Measurements from ENCODE around the gene EDIL3.

Gene EDIL3

DNA sequence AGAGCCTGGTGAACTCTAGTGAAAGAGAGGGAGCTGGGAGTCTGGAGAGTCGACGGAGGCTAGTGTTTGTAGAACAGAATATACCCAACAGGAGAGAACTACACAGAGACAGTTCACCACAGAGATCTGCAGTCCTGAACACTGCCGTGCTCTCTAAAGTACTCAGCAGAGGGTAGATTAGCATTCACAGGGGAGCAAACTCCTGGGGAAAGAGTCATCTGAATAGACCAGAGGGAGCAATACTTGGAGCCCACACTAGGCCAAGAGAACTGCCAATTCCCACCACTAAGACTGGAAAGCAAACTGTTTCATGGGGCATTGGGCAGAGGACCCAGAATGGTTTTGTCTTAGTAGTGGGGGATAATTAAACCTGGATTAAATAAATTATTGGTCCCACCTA, 235.6 kb downstream of the EDIL3 start:
- DNase-seq, result no peak

DNA sequence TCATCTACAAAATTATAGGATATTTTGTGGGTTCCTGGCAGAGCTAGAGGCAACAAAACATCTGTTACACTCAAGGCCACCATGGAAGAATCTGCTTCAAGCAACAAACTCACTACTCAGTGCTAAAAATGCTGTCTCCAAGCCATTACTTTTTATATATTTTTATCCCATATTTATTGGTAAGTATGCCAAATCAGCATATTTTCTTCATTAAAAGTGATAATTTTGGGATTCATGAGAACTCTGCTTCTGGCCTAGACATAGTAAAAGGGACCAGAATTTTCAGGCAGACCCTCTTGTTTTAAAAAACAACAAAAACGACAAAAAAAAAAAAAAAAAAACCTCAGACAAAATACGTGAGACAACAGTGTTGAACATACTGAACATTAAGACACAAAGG, 236.0 kb downstream of the EDIL3 start:
- DNase-seq, result no peak

DNA sequence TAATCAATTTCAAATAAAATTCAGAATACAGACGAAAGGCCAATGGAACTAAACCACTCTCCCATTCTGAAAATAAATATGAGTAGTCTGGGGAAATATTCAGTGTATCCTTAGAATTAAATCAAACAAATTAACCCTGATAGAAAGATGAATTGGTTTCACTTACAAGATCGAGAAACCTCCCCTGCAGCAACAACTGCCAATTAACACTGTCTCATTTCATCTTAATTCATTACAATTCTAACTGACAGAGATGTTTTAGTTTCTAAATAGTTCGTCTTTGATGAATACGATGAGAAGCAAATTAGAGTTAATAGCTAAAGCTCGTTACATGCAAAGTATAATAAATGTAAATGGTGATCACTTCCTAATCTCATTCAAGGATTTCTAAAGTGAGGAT, 247.1 kb downstream of the EDIL3 start:
- no peak for DNase-seq

DNA sequence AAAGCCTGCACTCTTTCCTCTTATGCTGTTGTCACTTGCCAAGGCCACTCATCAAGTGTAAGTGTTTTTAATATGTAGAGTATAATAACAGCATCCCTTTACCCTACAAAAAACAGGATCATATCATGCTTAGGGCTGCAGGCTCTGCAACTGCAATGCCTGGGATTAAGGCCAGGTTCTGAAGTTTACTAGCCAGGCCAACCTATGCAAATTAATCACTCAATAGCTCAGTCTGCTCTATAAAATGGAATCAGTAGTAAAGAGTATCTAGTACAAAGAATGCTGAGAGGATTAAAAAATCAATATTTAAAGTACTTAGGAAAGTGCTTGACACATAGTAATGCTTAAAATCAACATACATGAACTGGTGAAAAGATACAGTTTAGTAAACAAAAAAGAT, 253.3 kb downstream of the EDIL3 start:
- no peak for DNase-seq

DNA sequence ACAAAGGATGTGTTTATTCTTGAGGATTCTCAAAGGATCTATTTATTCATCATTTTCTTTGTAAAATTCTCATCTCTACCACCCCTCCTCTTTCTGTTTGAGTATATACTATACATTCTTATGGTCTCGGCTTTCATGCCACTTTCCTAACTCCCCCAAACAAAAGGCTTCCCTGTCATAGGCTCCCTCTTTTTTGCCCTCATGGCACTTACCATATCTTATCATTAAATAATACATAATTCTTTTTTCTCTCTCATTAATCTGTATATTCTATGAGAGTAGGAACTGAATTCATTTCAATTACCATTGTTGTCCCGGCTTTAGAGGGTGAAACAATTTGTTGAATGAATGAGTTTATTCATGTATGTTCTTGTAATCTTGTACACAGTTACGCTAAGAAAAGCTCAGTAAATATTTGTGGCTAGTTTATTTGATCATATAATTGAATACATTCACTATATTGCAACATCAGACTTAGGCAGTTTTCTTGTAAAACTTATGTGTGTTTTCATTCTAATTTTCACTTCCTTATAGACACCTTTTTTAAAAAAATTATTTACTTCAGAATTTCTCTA, 254.6 kb downstream of the EDIL3 start:
- no peak for DNase-seq

DNA sequence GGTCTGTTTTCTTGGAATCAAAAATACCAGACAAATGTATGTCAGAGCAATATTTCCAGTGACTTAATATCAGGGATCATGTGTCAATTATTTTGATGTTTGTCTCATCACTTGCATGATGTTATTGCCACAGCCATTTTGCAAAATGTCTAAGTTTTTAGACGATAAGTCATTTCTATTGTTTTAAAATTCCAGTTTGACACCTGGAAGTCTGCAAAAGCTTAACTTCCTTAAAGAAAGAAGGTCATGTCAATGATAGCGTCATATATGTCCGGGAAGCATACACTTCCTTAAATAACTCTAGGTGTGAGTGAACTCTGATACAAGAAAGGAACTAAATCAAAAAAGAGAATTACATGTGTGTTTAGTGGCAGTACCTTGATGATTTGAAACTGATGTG, 259.5 kb downstream of the EDIL3 start:
- no peak for DNase-seq

DNA sequence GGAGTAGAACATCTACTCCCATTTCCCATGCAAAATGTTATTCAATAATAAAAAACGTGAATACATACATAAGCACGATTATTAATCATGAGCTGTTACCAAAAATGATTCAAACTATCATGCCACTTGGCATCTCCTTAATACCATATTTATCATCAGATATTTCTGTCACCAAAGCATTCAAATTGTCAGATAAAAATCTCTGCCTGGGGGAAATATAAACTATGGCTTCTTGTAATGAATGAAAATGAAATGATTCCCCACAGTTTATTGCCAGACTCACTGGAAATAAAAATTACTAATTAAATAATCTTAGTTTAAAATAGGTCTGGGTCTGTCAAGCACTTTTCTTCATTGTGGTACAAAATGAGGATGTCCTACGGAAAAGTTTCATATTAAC, 265.4 kb downstream of the EDIL3 start:
- DNase-seq, result no peak

DNA sequence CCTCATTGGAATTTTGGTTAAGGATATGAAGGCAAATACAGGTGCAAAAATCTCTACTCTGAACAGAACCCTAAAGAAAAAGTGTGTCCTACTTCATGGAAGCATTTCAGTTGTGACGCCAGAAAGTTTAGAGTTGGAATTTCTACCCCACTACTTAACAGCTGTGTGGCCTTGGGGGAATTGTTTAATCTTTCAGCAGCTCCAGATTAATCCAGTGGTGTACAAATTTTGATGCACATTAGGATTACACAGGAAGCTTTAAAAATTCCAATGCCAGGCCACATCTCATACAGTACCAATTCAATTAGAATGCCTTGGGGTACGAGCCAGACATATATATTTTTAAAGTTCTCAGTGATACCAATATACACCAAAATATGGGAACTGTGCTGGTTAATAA, 266.1 kb downstream of the EDIL3 start:
- no peak for DNase-seq

DNA sequence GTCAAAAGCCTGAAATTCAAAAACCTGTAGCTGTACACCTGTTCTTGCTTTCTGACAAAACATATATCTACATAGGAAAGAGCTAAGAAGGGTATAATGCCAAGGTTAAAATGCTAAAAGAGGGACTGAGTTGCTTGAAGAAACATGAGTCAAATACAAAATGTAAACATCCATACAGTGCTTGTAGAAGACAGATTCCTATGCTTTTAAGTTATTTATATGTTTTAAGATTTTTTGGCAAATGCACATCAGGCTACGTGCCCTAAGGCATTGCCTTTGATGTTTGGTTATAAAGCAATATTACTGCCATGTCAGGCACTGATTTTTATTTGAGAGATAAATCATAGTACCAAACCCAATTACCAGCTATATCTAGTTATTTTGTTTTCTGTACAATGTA, 269.0 kb downstream of the EDIL3 start:
- DNase-seq, result no peak

DNA sequence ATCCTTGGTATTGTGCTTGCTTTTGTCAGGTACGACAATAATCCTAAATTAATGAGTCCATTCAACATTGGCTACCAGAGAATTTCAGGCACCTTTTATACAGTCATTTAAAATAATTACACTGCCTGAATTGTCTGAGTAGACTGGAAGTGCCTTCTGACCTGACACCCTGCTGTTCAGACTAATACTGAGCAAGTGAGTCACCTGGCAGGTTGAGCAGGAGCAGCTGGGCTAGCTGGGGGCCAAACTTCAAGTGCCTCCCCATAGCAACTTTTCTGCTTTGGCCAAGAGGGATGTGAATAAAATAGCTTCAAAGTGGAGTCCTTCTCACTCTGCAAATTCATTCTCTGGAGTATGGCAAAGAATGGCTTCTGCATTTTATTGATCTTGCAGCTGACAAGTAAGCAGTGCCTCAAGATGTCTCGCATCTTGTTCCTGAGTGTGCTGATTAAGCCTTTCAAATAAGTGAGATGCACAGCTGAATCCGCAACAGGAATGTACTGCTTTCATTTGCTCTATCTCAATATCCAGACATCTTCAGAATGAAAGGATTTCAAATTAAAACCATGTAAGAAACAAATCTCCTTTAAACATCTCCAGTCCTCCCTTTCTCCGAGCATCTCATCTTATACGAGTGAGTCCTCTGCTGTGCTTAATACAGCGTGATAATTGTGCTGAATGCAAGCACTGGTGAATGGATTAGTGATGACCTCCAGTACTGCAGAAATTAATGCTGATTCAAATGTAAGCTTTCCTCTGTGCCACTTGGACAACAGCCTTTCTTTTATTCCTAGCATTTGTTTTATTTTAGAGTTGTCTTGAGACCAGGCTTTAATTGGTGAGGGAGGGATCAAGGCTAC, 271.2 kb downstream of the EDIL3 start:
- no peak for DNase-seq

DNA sequence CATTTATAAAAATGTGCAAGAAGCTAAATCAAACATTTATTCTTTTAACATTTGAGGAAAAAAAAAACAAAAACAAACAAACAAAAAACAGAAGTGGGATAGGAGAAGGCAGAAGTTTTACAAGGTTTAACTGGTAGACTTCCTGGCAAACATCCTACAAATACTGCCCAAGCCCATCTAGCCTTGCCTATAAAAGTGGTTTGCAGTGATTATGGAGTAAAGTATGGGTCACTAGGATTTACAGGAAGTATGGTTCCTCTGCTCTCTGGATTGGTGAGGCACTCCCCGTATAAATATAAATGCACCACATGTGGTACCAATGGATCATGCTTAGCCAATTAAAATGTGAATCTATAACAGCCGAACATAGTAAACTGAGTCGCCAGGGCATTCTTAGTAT, 291.9 kb downstream of the EDIL3 start:
- DNase-seq, result no peak

DNA sequence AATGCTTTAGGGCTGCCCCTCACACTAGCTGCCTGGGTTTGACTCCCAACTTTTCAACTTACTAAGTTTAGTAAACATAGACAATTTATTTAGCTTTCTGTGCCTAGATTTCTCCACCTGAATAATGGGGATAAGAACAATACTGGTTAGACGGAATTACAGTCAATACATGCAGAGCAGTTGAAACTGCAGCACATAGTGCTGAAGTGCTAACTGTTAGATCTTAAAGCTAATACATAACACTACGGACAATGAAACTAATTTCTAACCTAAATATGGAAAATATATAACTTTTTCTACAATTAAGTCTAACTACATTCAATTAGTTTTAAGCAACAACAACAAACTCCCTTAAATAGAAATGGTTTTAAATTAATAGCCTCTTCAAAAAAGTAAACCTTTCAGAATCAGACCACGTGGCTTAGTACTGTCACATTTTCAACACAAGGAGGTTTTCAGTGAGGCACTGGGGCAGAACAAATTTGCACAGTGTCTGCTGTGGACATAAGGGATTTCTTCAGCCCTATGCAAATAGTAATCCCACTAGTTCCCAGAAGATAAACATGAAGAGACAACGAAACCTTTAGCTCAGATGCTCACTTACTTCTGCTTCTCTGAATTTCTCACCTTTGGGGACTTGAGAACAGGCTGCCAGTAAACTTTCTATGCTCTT, 293.4 kb downstream of the EDIL3 start:
- no peak for DNase-seq

DNA sequence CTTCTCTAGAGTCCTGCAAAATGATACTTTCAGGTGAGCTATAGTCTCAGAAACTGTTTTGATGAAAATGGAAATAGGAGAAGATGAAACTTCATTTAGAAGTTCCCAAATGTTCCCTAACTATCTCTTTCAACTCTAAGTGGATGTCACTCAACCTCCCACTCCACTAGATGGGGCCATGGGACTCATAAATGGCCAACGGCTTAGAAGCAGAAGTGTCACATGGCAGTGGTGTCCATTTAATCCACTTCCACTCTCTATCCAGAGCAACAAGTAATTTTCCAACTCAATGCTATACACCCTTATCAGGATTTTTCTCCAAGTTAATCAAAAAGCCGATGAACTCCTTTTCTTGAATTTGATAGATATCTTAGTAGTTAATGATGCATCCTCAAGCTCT, 295.7 kb downstream of the EDIL3 start:
- DNase-seq, result no peak

DNA sequence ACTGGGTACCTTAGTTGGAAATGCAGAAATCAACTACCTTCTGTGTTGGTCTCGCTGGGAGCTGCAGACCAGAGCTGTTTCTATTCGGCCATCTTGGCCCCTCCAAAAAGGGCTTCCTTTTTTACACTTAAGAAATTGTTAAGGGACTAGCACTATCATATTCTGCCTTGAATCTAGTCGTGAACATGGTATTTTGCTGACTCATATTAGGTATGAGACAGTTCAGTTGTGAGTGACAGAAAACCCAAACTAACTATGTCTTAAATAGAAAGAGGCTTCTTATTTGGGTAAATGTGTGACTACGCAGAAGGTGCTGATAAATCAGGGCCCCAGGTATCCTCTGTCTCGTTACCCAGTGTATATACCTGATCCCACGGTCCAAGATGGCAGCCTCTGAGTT, 298.2 kb downstream of the EDIL3 start:
- no peak for DNase-seq

DNA sequence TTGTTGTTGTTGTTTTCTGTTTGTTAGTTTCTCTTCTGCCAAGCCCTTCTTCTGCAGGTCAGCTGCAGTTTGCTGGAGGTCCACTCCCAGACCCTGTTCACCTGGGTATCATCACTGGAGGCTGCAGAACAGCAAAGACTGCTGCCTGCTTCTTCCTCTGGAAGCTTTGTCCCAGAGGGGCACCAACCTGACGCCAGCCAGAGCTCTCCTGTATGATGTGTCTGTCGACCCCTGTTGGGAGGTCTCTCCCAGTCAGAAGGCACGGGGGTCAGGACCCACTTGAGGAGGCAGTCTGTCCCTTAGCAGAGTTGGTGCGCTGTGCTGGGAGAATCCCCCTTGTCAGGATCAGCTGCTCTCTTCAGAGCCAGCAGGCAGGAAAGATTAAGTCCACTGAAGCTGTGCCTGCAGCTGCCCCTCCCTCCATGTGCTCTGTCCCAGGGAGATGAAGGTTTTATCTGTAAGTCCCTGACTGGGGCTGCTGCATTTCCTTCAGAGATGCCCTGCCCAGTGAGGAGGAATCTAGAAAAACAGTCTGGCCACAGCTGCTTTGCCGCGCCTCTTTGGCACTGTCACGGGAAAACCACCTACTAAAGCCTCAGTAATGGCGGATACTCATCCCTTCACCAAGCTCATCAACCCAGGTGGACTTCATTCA, 299.2 kb downstream of the EDIL3 start:
- no peak for DNase-seq

DNA sequence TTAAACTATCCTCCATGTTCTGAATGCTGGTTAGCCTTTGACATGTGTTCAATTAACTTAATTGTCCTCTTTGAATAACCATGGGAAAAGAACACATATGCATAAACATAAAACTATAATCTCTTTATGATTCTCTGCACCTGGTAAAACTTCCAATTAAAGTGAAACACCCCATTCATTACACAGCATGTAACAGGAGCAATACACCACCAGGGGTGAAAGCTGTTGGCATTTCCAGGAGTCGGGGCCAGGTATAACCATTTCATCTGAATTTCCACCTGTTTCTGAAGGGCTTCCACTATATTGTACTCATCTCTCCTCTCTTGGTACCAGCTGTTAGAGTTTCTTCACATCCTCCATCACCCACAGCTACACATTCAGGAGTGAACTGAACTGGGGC, 303.8 kb downstream of the EDIL3 start:
- DNase-seq, result no peak

DNA sequence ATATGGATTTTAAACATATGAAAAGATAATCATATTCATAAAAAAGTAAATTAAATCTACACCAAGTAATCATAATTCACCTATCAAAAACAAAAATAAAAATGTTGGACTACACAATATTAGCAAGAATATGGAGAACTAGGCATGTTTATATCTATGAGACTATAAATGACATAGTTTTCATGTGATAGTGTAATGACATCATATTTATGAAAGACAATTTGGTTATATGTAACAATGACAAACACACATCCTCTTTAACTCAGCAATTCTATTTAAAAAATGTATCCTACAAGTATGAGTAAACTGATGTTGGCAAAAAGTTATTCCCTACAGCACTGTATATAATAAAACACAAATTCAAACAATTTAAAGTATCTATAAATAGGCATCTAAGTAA, 312.3 kb downstream of the EDIL3 start:
- no peak for DNase-seq

DNA sequence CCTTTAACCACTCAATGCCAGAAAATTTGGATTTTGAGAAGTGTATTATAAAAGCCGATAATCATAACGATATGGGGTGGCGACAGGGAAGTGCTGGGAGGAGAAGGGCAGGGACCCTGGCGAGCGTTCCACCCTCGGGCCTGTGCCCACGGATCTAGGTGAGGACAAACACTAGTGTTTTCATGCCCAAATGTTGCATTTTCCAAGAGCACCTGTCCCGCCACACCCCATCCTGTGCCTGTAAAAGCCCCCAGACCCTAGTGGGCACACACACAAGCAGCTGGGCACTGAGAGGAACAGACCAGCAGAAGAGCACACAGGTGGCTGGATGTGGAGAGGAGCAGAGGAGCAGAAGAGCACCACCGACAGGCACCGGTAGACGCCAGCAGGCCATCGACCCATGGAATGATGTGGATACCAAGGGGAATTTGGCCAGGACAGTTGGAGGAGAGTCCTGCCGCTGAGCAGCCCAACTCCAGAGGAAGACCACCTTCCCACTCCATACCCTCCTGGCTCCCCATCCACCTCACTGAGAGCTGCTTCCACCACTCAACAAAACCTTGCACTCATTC, 315.0 kb downstream of the EDIL3 start:
- DNase-seq, result no peak

DNA sequence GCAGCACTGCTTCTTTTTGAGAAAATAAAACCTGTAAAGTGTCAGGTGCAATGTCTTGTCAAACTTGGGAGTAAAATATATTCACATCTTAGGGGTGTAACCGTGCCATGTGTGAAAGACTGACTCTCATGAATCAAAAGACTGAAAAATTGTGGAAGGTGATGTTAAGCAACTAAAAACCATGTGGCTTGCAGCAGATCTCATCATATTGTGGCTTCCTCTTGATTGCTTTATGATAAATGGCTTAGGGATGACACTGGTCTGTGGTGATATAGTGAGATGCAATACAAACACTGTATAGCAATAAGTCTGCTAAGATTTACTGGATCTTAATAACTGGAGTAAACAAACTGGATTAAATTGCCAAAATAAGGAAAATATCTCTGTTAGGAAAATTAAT, 321.6 kb downstream of the EDIL3 start:
- no peak for DNase-seq

DNA sequence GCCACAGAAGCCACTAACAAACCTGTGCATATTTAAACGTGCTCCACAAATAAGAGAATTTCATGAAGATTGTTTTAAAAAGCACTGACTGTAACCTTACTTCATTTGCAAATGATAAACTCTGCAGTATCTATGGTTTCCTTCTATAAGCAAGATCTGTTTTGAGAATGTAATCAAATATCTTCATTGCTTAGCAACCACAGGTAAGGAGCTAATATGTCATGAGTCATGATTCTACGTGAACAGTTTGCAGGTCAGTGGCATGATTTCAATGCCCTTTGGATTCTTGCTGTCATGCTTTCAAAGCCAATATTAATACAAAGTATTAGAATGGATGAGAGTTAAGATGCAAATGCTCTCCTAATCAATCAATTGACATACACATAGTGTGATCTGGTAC, 325.0 kb downstream of the EDIL3 start:
- DNase-seq, result no peak

DNA sequence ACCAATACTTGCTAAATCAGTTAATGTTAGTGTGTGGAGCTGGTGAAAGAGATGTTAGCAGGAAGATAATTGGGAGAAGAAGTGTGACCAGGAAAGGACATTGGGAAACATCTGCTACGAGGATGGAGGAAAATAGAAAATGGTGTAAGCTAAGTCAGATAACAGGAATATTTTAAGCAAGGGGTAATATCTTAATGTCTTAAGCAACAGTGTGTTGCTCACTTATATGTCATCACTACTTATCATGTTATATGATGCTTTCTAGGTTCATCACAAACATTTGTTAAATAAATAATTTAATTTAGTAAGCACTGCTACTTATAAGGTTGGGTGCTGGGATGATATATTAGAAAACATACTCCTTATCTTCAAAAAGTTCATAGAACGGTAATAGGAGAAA, 326.1 kb downstream of the EDIL3 start:
- no peak for DNase-seq

DNA sequence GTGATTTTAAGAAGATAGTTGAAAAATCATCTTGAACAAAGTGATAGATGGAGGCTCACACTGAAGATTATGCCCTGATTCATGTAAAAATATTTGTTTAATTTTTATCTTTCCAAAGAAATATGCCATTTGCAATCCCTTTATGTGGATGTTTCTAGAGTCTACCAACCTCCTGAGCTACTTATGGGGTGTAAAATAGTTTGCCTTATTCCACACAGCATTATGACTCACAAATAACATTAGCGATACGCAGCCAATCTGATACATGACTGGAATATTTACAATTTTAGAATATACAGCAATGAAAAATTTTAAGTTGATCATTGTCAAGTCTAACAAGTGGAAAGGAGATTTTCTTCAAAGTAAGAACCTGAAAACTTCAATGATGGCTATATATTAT, 327.5 kb downstream of the EDIL3 start:
- no peak for DNase-seq

DNA sequence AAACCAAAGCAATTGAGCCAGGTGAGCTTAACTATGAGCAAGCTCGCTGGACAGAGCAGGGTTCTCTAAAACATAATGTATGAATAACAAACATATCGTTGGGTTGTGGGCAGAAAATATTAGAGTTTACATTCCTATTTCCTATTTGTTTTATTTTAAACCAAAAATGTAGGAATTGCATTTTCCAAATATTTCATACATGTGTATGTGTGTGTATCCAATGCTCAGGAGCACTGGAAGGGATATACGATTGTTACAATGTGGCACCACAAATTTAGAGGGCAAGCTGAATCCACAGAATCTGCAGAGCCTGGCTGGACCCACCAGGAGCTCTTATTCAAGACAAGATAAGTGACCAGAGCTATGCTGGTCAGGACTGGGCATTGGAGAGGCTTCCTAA, 338.7 kb downstream of the EDIL3 start:
- DNase-seq, result no peak

DNA sequence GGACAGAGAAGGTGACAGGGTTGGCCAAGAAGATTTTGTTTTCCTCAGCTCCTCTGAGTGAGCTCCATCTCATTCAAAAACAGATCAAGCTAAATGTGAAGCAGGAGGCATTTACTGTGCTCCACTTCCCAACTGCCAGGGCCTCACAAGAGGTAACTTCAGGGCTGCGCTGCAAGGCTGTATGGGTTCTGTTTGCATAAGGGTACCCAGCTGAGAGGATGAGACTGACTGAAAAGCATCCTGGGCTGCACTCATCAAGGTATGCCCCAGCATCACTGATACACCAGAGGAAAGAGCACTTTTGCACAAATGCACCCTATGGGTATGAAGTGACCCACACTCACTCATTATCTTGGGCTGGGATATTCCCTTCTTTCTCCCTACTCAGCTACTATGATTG, 347.8 kb downstream of the EDIL3 start:
- DNase-seq, result no peak
